ENCODE data around the gene GALNT18. TPM values are rescaled to one million over a fixed set of nuclear protein-coding genes. Genes with fewer than 3 reads are reported as not detected.

The GALNT18 gene
- polyA plus RNA-seq, 4 donors, result 26.9 to 29.0 (median 27.2) TPM

DNA sequence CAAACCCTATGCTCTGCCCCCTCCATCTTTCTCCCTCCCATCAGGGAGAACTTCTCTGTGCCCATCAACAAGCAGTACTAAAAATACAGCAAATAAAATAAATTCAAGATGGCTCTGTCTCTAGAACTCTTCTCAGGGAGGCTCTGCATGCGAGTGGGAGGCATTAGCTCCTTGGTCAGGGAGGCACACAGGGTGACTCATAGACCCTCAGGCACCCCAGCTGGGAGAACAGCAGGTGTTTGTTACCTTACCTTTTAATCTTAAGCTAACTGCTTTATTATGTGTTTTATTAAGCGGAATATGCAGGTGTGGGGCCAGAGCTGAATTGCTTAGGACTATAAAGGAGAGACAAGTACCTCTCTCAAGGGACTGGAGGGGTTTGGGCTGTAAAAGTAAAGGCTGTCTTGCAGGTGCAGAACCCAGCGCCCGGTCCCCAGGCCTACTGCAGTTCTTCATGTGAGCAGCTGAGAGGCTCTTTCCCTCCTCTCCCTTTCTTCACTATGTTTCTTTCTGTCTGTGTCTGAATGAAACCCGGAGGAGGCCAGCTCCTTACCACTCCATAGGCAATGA lies 289.6 kb downstream of the GALNT18 start:
- no peak for DNase-seq (ENCODE audit: low read depth in 4 of 4, low spot score in 3 of 4)

- DNase-seq (ENCODE audit: low read depth in 4 of 4, low spot score in 3 of 4), result no peak
Measured at GRCh38 chr11:11329062-11329806, 292.6 kb downstream of the GALNT18 start.

DNA sequence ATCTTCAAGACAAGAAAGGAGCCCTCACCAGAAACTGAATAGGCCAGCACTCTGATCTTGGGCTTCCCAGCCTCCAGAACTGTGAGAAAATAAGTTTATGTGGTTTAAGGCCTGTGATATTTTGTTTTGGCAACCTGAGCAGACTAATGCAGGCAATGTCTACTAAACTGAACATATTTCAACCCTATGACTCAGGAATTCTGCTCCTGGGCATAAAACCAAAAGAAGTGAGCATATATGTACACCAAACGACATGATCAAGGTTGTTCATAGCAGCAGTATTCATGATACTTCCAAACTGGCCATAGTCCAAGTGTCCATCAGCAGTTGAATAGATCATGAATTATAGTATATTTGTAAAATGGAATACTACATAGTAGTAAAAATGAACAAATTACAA lies 297.7 kb downstream of the GALNT18 start:
- DNase-seq (ENCODE audit: low read depth in 4 of 4, low spot score in 3 of 4), result no peak

GRCh38 chr11:11322101-11322500 lies 299.7 kb downstream of the GALNT18 start:
- no peak for DNase-seq (ENCODE audit: low read depth in 4 of 4, low spot score in 3 of 4)

GRCh38 chr11:11320825-11321224 lies 301.0 kb downstream of the GALNT18 start:
- no peak for DNase-seq (ENCODE audit: low read depth in 4 of 4, low spot score in 3 of 4)

- DNase-seq (ENCODE audit: low read depth in 4 of 4, low spot score in 3 of 4), result no peak
Measured at GRCh38 chr11:11318961-11319360, 302.8 kb downstream of the GALNT18 start.

DNA sequence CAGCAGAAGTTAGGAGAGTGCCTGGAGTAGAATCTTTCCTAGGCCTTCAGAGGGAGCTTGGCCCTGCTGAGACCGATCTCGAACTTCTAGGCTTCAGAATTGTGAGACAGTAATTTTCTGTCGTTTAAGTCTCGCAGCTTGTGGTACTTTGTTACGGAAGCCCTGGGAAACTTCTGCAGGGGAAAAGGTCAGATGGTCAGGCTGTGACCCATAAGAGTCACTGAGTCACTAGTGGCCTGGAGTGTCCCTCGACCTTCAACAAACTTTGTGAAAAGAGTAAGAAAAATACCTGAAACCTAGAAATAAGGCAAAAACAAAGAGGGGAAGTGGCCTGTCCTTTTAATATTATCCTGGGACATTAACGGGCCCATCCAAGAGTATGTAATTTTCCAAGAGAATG lies 303.3 kb downstream of the GALNT18 start:
- no peak for DNase-seq (ENCODE audit: low read depth in 4 of 4, low spot score in 3 of 4)

DNA sequence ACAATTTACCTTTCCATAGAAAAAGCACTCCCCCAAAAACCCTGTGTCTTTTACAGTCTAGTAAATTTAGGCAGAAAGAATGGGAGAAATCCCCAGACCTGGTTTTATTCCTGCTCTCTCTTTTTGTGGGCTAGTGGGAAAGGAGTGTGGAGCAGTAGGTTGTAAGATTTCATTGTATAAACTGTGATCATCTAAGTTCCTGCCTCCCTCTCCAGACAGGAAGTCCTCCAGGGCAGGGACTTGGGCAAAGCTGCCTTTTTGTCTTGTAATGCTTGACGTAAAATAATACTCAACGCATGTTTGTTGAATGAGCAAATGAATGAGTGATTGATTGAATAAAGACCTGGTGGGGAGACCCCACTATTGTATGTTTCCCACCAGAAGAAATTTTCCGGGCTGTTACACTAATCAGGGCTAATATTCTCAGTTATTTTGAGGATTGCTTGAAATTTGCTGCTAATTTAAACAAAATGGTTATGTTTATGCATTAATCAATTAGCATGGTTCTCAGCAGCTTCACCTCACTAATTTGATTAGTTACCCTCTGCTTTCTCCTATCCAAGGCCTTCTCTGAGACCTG lies 305.1 kb downstream of the GALNT18 start:
- DNase-seq (ENCODE audit: low read depth in 4 of 4, low spot score in 3 of 4), result no peak

DNA sequence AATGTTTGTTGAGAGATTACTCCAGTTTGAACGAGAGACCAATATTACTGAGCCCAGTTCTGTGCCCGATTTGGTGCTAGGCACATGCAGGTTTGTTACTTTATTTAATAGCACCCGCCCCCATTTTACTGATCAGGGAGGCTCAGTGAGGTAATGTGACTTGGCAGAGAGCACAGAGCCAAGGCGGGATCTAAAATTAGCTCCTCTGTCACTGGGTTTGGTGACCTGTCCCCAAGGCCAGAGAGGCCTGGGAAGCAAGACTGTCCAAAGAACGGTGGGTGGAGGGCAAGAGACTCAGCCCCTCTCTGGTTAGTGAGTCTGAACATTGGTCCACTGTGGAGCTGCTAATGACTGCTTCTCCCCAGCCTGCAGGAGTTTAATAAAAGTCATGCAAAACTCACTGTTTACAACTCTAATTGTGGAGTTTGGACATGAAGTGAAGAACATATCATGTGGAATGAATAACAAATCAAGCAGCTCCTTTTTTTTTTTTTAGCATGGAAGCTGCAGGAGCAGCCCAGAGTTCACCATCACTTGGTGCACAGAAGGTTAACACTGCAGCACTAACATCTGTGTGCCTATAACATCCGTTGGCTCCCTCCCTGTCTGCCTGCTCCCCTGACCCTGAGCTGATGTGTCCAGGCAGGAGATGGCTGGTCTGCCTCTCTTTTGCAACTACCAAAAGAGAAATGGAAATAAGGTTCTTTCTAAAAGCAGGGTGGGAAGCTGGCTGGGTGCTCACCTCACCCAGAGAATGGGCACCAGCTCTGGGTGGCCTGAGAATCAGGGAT lies 307.7 kb downstream of the GALNT18 start:
- DNase-seq (ENCODE audit: low read depth in 4 of 4, low spot score in 3 of 4), result no peak

DNA sequence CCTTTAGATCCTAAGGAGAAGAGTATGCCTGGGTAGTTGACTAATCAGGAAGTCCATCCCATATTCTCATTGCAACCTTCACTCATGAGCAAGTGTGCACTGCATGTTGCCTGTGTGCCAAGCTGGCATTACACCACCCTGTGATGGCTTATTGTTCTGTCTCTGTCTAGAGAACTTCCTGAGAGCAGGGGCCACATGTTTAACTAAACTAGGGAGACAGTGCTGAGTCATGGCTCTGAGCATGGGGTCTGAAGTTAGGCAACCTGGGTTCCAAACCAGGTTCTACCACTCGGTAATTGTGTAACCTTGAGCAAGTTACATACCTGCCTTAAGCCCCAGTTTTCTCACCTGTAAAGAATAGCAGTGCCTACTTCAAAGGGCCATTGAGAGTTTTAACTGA lies 308.4 kb downstream of the GALNT18 start:
- DNase-seq (ENCODE audit: low read depth in 4 of 4, low spot score in 3 of 4), result no peak

- no peak for DNase-seq (ENCODE audit: low read depth in 4 of 4, low spot score in 3 of 4)
Measured at GRCh38 chr11:11312738-11313137, 309.1 kb downstream of the GALNT18 start.

- DNase-seq (ENCODE audit: low read depth in 4 of 4, low spot score in 3 of 4), result no peak
Measured at GRCh38 chr11:11311169-11311568, 310.6 kb downstream of the GALNT18 start.

DNA sequence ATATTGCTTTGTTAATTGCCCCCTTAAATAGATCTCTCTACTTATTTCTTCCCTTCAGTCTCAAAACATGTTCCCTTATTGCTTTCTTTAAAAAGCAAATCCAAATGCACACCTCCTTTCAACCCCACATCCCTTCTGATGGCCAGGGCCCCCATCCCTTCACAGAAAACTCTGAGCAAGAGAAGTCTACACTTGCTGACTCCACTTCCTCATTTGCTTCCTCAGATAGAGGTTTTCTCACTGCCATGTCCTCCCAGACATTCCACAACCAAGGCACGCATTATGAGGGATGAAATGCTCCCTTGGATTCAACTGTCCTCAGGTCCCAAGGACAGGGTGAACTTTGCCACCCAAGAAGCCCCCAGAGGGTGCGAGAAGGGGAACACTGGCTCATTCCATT lies 311.9 kb downstream of the GALNT18 start:
- no peak for DNase-seq (ENCODE audit: low read depth in 4 of 4, low spot score in 3 of 4)

GRCh38 chr11:11308249-11308648 lies 313.6 kb downstream of the GALNT18 start:
- no peak for DNase-seq (ENCODE audit: low read depth in 4 of 4, low spot score in 3 of 4)

DNA sequence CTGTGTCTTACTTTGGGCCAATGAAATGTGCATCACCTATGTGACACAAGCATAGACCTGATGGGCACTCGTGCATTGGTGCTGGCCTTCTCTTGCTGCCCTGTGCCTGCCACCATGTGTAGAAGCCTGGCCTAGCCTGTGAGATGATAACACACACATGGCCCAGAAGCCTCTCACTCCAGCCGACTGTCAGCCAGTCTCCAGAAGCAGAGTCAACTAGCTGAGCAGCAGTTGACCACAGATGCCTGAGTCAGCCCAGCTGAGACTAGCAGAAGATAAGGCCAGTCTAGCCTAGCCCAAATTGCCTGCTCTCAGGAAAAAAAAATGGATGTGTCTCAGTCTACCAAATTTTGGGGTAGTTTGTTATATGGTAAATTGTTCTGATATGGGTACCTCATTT lies 314.9 kb downstream of the GALNT18 start:
- no peak for DNase-seq (ENCODE audit: low read depth in 4 of 4, low spot score in 3 of 4)

- DNase-seq (ENCODE audit: low read depth in 4 of 4, low spot score in 3 of 4), result no peak
Measured at GRCh38 chr11:11304550-11304949, 317.3 kb downstream of the GALNT18 start.

- DNase-seq (ENCODE audit: low read depth in 4 of 4, low spot score in 3 of 4), result no peak
Measured at GRCh38 chr11:11302565-11302964, 319.2 kb downstream of the GALNT18 start.

DNA sequence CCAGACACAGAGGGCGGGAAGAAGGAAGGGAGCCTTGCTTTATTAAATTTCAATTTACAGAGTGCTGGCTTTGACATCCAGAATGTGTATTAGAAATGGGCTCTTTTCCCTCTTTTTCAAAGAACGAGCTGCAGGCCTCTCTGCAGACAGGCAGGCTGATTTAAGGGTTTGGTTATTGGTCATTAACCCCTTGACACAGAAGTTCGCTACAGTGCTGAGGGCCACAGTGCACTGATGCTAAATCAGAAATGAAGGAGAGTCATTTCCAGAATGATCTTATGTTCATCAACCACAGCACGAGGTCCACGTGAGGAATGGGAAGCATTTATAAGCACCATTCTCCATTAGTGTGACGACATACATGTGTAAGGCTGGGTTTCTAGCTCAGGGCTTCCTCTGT lies 320.6 kb downstream of the GALNT18 start:
- no peak for DNase-seq (ENCODE audit: low read depth in 4 of 4, low spot score in 3 of 4)

- DNase-seq (ENCODE audit: low read depth in 4 of 4, low spot score in 3 of 4), result no peak
Measured at GRCh38 chr11:11297578-11297977, 324.2 kb downstream of the GALNT18 start.

- no peak for DNase-seq (ENCODE audit: low read depth in 4 of 4, low spot score in 3 of 4)
Measured at GRCh38 chr11:11296434-11296833, 325.4 kb downstream of the GALNT18 start.

- DNase-seq (ENCODE audit: low read depth in 4 of 4, low spot score in 3 of 4), result no peak
Measured at GRCh38 chr11:11294551-11294855, 327.3 kb downstream of the GALNT18 start.
